Measurements from ENCODE around the gene DUSP6. TPM values are rescaled to one million over a fixed set of nuclear protein-coding genes. Genes with fewer than 3 reads are reported as not detected.

The DUSP6 gene
- total and polyA plus RNA-seq, 2 of the 13 experiments (the other 11 are each of a cell fraction or from before 2014, with no cell fraction given), result 40.9 to 161 TPM

DNA sequence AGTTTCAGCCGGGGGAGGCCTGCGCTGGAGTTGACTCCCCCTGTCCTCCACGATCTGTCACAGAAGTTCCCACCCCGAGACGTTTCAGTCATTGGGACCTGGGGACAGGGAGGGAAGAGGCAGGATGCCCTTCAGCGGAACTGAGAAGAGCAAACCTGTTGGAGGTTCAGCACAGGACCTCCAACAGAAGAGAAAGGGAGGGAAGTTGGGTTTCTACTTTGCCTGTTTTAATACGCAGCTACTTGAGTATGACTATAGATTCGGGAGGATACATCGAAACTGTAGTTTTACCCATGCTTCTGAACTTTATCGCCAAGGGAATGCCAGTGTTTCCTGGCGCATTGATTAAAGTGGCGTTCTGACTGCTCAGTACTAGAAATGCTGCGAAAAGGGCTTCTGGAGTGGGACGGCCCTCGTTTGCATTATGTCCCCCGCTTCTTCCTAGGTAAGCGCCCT lies 2.3 kb upstream of the DUSP6 start (continued):
- TF ChIP-seq POLR2AphosphoS5 (IDR thresholded peaks at IDR 0.05; ENCODE audit: low read depth, low read length) (peak; percentile 28; the same call in 1 of the 2 replicates), TCF7 (IDR thresholded peaks at IDR 0.05; ENCODE audit: low read depth) (no peak), ZNF614 (CRISPR knock-in tag; IDR thresholded peaks at IDR 0.05; ENCODE audit: borderline replicate concordance) (no peak), ZNF781 (CRISPR knock-in tag; IDR thresholded peaks at IDR 0.05; ENCODE audit: borderline replicate concordance, not compliant biosample characterization) (no peak), SIN3B (IDR thresholded peaks at IDR 0.05; ENCODE audit: low read length) (no peak), KAT8 (CRISPR knock-in tag; IDR thresholded peaks at IDR 0.05) (no peak), AKAP8 (CRISPR knock-in tag; IDR thresholded peaks at IDR 0.05) (no peak), IRX3 (CRISPR knock-in tag; IDR thresholded peaks at IDR 0.05; ENCODE audit: borderline replicate concordance, low read depth) (no peak), ZNF556 (CRISPR knock-in tag; IDR thresholded peaks at IDR 0.05; ENCODE audit: borderline replicate concordance) (0 out of 2 replicates have a peak, but pooled peaks have one; percentile 28), KDM1A (CRISPR knock-in tag; IDR thresholded peaks at IDR 0.05) (no peak), ZNF446 (CRISPR knock-in tag; IDR thresholded peaks at IDR 0.05) (no peak), POLR2G (IDR thresholded peaks at IDR 0.05; ENCODE audit: low read depth, low read length) (peak; percentile 31; the same call in 1 of the 2 replicates), EHMT2 (IDR thresholded peaks at IDR 0.05; ENCODE audit: borderline replicate concordance, low read depth, low read length) (no peak), STAT5B (CRISPR knock-in tag; IDR thresholded peaks at IDR 0.05) (no peak), ZNF501 (CRISPR knock-in tag; IDR thresholded peaks at IDR 0.05) (no peak), MXD1 (CRISPR knock-in tag; IDR thresholded peaks at IDR 0.05) (no peak), GTF3A (CRISPR knock-in tag; conservative IDR thresholded peaks at IDR 0.05) (no peak), ISL2 (CRISPR knock-in tag; IDR thresholded peaks at IDR 0.05) (no peak), FOXP4 (CRISPR knock-in tag; IDR thresholded peaks at IDR 0.05) (no peak), ZNF354B (CRISPR knock-in tag; IDR thresholded peaks at IDR 0.05) (no peak)
- TF ChIP-seq, protein P1, sequence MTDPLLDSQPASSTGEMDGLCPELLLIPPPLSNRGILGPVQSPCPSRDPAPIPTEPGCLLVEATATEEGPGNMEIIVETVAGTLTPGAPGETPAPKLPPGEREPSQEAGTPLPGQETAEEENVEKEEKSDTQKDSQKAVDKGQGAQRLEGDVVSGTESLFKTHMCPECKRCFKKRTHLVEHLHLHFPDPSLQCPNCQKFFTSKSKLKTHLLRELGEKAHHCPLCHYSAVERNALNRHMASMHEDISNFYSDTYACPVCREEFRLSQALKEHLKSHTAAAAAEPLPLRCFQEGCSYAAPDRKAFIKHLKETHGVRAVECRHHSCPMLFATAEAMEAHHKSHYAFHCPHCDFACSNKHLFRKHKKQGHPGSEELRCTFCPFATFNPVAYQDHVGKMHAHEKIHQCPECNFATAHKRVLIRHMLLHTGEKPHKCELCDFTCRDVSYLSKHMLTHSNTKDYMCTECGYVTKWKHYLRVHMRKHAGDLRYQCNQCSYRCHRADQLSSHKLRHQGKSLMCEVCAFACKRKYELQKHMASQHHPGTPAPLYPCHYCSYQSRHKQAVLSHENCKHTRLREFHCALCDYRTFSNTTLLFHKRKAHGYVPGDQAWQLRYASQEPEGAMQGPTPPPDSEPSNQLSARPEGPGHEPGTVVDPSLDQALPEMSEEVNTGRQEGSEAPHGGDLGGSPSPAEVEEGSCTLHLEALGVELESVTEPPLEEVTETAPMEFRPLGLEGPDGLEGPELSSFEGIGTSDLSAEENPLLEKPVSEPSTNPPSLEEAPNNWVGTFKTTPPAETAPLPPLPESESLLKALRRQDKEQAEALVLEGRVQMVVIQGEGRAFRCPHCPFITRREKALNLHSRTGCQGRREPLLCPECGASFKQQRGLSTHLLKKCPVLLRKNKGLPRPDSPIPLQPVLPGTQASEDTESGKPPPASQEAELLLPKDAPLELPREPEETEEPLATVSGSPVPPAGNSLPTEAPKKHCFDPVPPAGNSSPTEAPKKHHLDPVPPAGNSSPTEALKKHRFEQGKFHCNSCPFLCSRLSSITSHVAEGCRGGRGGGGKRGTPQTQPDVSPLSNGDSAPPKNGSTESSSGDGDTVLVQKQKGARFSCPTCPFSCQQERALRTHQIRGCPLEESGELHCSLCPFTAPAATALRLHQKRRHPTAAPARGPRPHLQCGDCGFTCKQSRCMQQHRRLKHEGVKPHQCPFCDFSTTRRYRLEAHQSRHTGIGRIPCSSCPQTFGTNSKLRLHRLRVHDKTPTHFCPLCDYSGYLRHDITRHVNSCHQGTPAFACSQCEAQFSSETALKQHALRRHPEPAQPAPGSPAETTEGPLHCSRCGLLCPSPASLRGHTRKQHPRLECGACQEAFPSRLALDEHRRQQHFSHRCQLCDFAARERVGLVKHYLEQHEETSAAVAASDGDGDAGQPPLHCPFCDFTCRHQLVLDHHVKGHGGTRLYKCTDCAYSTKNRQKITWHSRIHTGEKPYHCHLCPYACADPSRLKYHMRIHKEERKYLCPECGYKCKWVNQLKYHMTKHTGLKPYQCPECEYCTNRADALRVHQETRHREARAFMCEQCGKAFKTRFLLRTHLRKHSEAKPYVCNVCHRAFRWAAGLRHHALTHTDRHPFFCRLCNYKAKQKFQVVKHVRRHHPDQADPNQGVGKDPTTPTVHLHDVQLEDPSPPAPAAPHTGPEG (CRISPR knock-in tag; IDR thresholded peaks at IDR 0.05), result no peak
- TF ChIP-seq, protein P2, sequence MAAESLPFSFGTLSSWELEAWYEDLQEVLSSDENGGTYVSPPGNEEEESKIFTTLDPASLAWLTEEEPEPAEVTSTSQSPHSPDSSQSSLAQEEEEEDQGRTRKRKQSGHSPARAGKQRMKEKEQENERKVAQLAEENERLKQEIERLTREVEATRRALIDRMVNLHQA (CRISPR knock-in tag; IDR thresholded peaks at IDR 0.05), result no peak
- TF ChIP-seq, protein P3, sequence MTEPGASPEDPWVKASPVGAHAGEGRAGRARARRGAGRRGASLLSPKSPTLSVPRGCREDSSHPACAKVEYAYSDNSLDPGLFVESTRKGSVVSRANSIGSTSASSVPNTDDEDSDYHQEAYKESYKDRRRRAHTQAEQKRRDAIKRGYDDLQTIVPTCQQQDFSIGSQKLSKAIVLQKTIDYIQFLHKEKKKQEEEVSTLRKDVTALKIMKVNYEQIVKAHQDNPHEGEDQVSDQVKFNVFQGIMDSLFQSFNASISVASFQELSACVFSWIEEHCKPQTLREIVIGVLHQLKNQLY (CRISPR knock-in tag; IDR thresholded peaks at IDR 0.05), result no peak
